COLO668 (cell line): ENCODE data around the gene KPNA5.
"Not testable (repeated sequence)": the region's sequence is repeated elsewhere in the genome, so short reads cannot be mapped to it uniquely, and the experiment has no call there.

Experiments used
- DNase-seq: peaks from one replicate; lab custom pipeline; 2025; ENCODE audit not compliant: unreplicated experiment; lab: John Stamatoyannopoulos, UW

Gene KPNA5

DNA sequence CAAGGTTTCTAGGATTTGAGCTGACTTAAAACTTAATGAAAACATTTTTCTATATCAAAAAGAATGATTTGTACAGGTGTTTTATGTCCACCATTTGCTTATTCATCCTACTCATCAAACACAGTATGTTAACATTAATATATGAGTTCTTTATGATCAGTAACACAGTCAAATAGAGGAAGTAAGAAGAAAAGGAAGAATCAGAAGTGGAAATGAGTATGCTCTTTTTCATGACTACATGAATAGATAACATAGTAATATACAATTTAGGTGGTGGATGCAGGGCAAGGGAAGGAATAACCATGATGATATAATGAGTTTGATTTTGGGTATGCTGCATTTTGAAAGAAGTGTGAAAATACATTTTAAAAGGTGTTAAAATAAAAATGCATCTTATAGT lies 16.5 kb downstream of the KPNA5 start:
- DNase-seq = no peak

DNA sequence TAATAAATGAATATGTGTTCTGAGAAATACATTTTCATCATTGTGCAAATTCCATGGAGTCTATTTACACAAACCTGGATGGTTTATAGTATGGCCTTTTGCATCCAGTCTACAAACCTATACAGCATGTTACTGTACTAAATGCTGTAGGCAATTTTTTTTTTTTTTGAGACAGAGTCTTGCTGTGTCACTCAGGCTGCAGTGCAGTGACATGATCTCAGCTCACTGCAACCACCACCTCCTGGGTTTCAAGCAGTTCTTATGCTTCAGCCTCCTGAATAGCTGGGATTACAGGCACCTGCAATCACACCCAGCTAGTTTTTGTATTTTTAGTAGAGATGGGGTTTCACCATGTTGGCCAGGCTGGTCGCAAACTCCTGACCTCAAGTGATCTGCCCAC lies 22.9 kb downstream of the KPNA5 start:
- DNase-seq = not testable (repeated sequence)

GRCh38 chr6:116705917-116706316 lies 24.9 kb downstream of the KPNA5 start:
- DNase-seq = no peak

DNA sequence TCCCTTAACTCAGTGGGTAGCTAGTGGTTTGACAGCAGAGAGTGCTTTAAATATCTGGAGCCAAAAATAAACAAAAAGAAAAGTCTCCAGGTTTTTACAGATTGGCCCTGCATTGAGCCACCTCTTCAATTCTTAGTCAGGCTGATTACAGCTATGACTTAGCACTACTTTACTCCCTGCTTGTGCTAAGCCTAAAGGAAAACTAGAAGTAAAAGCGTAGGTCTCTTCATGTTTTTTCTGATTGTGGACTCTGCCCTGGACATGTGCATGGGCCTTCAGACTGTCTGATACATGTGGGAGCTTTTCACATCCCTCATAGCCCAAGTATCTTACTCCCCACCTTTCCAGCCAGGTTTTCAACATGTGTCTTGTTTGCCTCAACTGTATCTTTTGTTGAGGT lies 33.3 kb downstream of the KPNA5 start:
- DNase-seq = no peak

- DNase-seq = no peak
Observed at GRCh38 chr6:116714761-116715160, 33.8 kb downstream of the KPNA5 start.

DNA sequence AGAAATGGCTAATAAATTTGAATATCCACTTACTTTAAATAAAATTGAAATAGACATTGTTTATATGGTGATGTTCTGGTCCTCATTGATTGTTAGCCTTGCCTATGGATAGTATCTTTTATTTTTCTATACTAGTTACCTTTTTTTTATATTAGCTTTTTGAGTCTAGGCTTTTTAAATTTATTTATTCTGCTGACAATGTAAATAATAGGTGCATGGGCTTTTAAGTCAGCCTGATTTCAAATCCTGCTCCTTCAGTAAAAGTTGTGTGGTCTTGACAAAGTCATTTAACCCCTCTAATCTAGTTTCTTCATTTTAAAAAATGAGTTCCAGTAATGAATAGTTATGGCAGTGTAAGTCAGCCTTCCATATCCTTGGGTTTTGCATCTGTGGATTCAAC lies 45.9 kb downstream of the KPNA5 start:
- DNase-seq = no peak

- DNase-seq = no peak
Observed at GRCh38 chr6:116730513-116730912, 49.5 kb downstream of the KPNA5 start.

DNA sequence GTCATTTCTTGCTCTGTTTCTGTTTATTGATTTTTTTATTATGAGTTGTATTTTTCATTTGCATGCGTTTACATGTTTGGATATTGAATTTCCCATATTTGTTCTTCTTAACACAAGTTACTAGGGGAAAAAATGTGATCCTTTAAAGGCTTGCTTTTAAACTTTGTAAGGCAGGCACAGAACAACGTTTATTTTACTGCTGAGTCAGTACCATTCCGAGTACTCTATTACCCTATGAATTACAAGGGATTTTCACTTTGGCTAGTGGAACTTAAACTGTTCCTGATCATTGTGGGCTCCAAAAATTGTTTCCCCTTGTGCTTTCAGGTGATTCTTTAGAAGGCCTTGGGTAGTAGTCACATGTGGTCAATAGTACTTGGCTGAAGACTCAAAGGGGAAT lies 56.0 kb downstream of the KPNA5 start:
- no peak for DNase-seq

- not testable (repeated sequence) for DNase-seq
Observed at GRCh38 chr6:116740486-116740885, 59.5 kb downstream of the KPNA5 start.

GRCh38 chr6:116741571-116741970 lies 60.6 kb downstream of the KPNA5 start:
- DNase-seq = no peak

DNA sequence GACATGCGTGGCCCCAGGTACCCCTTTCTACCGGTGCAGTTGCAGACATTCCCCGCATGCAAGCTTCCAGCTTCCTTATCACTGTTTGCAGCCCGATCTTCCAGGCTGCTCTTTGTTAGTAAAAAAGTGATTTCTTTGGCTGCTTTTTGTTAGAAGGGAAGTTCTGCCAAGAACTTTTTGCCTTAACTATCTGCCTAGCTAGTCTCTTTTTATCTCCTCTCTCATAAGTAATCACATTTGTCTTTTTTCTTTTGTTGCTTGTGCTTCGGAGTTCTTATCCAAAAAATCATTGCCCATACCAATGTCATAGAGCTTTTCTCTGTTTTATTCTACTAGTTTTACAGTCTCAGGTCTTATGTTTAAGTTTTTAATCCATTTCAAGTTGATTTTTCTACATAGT lies 64.2 kb downstream of the KPNA5 start:
- no peak for DNase-seq

- no peak for DNase-seq
Observed at GRCh38 chr6:116761779-116762178, 80.8 kb downstream of the KPNA5 start.

- no peak for DNase-seq
Observed at GRCh38 chr6:116762235-116762634, 81.2 kb downstream of the KPNA5 start.

DNA sequence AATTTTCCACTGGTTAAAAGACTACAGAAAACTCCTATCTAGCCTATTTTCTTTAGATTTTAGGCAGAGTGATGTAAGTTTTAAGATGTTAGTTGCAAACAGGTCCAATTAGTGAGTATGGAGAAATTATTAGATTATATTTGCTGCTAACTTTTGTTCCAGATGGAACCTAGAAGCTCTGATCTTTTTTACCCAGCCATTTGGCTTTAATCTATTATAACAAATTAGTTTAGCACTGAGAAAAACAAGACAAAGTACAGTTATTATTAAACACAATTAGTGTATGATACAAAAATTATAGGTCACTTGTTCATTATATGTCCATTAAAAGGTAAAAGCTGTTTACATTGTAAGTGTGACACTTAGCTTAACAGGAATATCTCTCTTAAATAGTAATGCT lies 82.0 kb downstream of the KPNA5 start:
- no peak for DNase-seq

DNA sequence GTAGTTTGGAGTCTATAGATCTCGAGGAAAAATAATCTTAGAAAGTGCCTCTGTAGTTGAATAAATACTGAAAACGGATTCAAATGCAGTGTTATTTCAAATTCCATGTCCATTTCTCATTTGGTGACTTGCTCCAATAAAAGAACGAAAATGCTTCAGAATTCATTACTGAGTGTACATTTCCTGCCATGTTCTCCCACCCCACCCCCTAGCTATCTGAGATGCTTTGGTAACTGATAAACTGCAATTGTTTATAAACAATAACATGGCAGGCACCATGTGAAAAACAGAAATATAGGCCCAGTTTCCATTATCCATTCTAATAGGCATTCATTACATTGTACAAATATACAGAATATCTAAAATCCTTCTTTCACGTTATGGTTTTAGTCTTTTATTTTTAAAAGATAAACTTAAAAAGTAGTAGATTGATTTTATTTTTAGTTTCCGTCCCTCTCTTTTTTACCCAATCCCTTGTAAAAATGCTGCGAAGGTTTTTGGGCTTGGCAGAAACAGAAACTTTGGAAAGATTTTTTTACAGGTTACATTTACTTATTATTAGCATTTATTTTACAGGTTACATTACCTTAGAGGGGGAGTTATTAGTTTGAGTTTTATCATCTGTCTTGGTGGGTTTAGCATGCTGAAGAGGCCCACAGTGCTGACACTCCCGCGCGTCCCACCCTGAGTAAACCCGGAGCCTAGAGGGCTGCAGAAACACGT lies 83.1 kb downstream of the KPNA5 start:
- no peak for DNase-seq

- DNase-seq = no peak
Observed at GRCh38 chr6:116764629-116764960, 83.6 kb downstream of the KPNA5 start.

GRCh38 chr6:116764961-116765841 lies 84.2 kb downstream of the KPNA5 start, which contains the start of gene FAM162B:
FAM162B (minus strand) TSS chr6:116765719; CDS start chr6:116765576, 143 bp downstream.
- DNase-seq = peak; percentile 25

DNA sequence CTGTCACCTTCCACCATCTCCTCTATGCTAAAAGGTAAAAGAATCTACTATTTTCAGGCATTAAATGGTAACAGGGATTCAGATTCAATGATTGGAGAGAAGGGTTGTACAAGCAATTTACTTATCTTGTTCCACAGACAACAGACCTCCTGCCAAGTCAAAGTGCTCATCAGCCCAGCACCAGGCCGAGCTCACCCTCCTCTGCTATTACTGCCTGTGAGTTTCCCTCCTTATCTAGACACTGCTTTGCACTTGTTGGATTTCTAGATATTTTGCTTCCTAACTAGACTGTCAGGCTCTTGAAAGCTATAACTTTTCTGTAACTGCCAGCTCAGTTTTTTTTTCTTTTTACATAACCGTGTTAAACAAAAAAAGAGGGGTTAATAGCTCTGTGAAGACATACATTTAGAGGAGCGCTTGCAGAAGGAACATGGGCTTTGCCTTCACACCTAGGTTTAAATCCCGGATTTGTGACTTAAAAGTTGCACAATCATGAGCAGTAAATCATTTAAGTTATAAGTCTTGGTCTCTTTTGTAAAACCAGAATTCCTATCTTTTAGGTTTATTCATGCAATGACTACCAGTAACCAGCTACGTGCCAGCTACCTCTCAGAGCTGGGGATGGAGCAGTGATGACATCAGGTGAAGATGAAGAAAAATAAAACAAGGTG lies 85.6 kb downstream of the KPNA5 start:
- DNase-seq = no peak

GRCh38 chr6:116767715-116768114 lies 86.7 kb downstream of the KPNA5 start:
- DNase-seq = no peak

DNA sequence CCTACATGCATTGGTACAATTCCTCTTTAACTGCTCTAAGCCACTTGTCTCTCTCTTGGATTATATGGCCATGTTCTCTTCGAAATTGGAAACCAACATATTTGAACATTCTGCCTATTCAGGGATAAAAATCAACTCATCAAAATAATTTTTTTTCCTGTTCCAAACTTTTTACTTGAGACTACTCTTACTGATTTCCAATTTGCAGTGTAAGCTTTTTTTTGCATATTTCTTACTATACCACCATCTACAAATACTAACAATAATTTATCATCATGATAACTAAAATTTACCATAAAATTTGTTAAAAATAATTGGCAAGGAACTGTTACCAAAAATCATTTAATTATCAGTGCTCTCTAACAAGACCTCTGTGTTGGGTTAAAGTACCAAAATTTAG lies 91.4 kb downstream of the KPNA5 start:
- DNase-seq = no peak

DNA sequence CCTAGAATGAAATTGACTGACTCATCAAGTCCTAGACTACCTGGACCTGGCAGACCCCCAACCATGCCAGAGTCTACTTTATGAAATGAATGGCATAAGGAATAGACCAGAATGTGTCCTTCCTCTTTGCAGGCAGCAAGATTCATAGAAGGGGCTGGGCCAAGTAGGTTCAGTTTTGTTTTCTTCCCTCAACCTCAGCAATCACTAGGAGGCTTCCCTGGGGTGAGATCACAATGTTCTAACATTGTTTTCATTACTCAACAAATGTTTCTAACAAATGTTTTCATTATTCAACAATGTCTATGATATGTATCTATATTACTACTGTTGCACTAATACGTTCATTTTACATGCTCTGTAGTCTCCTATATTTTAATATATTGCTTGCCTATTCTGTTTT lies 92.9 kb downstream of the KPNA5 start:
- no peak for DNase-seq
